ENCODE measurements around the gene CCDC148.

The CCDC148 gene

GRCh38 chr2:158172719-158173118 lies 283.8 kb downstream of the CCDC148 start:
- DNase-seq (ENCODE audit: low read depth in 3 of 3), result no peak

GRCh38 chr2:158154596-158154995 lies 302.0 kb downstream of the CCDC148 start:
- no peak for DNase-seq (ENCODE audit: low read depth in 3 of 3)

- DNase-seq (ENCODE audit: low read depth in 3 of 3), result no peak
Observed at GRCh38 chr2:158153270-158154015, 303.1 kb downstream of the CCDC148 start.

- no peak for DNase-seq (ENCODE audit: low read depth in 3 of 3)
Observed at GRCh38 chr2:158144914-158145625, 311.5 kb downstream of the CCDC148 start.

GRCh38 chr2:158143703-158144360 lies 312.7 kb downstream of the CCDC148 start:
- no peak for DNase-seq (ENCODE audit: low read depth in 3 of 3)

GRCh38 chr2:158142568-158143332 lies 313.8 kb downstream of the CCDC148 start:
- DNase-seq (ENCODE audit: low read depth in 3 of 3), result no peak

GRCh38 chr2:158142165-158142564 lies 314.4 kb downstream of the CCDC148 start:
- no peak for DNase-seq (ENCODE audit: low read depth in 3 of 3)

GRCh38 chr2:158140201-158140600 lies 316.4 kb downstream of the CCDC148 start:
- no peak for DNase-seq (ENCODE audit: low read depth in 3 of 3)

- DNase-seq (ENCODE audit: low read depth in 3 of 3), result no peak
Observed at GRCh38 chr2:158138255-158138654, 318.3 kb downstream of the CCDC148 start.

GRCh38 chr2:158135096-158135495 lies 321.5 kb downstream of the CCDC148 start:
- DNase-seq (ENCODE audit: low read depth in 3 of 3), result no peak

GRCh38 chr2:158134655-158135054 lies 321.9 kb downstream of the CCDC148 start:
- DNase-seq (ENCODE audit: low read depth in 3 of 3), result no peak

- DNase-seq (ENCODE audit: low read depth in 3 of 3), result no peak
Observed at GRCh38 chr2:158134055-158134454, 322.5 kb downstream of the CCDC148 start.

- DNase-seq (ENCODE audit: low read depth in 3 of 3), result no peak
Observed at GRCh38 chr2:158131919-158132566, 324.5 kb downstream of the CCDC148 start.

- DNase-seq (ENCODE audit: low read depth in 3 of 3), result no peak
Observed at GRCh38 chr2:158131483-158131912, 325.1 kb downstream of the CCDC148 start.

GRCh38 chr2:158130832-158131473 lies 325.6 kb downstream of the CCDC148 start:
- no peak for DNase-seq (ENCODE audit: low read depth in 3 of 3)

GRCh38 chr2:158129037-158129436 lies 327.5 kb downstream of the CCDC148 start:
- no peak for DNase-seq (ENCODE audit: low read depth in 3 of 3)

- no peak for DNase-seq (ENCODE audit: low read depth in 3 of 3)
Observed at GRCh38 chr2:158128168-158128973, 328.2 kb downstream of the CCDC148 start.

- no peak for DNase-seq (ENCODE audit: low read depth in 3 of 3)
Observed at GRCh38 chr2:158127380-158127804, 329.2 kb downstream of the CCDC148 start.

GRCh38 chr2:158125756-158126498 lies 330.6 kb downstream of the CCDC148 start:
- no peak for DNase-seq (ENCODE audit: low read depth in 3 of 3)

All from stimulated activated CD4-positive, alpha-beta T cell treated with anti-CD3 and anti-CD28 coated beads, TNF-alpha, amount 100 ng/mL, for 24 hours (primary cell).